OCI-LY7 (cell line): ENCODE results near the gene MAN1A2.

Experiments used
- EZH2phosphoT487 ChIP-seq: fragments of 200-600 bp; sonication (generic); IDR thresholded peaks from 2 replicates; pipeline ENCODE4 v1.6.1; 2018; ENCODE audit warnings: low read depth, borderline replicate concordance, mild to moderate bottlenecking, mixed run types, antibody characterized with exemption, low read length, moderate library complexity, mixed read lengths
- TF ChIP-seq, protein P1 (sequence below): fragments of 200-600 bp; sonication (generic); conservative IDR thresholded peaks from 2 replicates; pipeline ENCODE4 v1.5.1; 2014; ENCODE audit warnings: mild to moderate bottlenecking, antibody characterized with exemption, low read length, moderate library complexity, mixed read lengths

GRCh38 chr1:117578466-117578865 lies 211.2 kb downstream of the MAN1A2 start:
- TF ChIP-seq, protein P1, sequence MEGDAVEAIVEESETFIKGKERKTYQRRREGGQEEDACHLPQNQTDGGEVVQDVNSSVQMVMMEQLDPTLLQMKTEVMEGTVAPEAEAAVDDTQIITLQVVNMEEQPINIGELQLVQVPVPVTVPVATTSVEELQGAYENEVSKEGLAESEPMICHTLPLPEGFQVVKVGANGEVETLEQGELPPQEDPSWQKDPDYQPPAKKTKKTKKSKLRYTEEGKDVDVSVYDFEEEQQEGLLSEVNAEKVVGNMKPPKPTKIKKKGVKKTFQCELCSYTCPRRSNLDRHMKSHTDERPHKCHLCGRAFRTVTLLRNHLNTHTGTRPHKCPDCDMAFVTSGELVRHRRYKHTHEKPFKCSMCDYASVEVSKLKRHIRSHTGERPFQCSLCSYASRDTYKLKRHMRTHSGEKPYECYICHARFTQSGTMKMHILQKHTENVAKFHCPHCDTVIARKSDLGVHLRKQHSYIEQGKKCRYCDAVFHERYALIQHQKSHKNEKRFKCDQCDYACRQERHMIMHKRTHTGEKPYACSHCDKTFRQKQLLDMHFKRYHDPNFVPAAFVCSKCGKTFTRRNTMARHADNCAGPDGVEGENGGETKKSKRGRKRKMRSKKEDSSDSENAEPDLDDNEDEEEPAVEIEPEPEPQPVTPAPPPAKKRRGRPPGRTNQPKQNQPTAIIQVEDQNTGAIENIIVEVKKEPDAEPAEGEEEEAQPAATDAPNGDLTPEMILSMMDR, result no peak
- no peak for TF ChIP-seq EZH2phosphoT487
